Heart right ventricle (tissue), 16 donors: ENCODE data around the gene PDE7B. TPM values are rescaled to one million over a fixed set of nuclear protein-coding genes. Genes with fewer than 3 reads are reported as not detected.

ENCODE experiments used
- ATAC-seq, 8 donors: fragments of 200-7000 bp; cut with Tn5 transposase; one replicate each; pipeline ENCODE4 v1.9.1; 2020; ENCODE audit warnings: mild to moderate bottlenecking in 8 of 8, moderate library complexity in 8 of 8, moderate number of reproducible peaks in 1 of 8
- DNase-seq, 2 donors: peaks; one replicate each; pipeline ENCODE4 v3.0.0-alpha.2; 2020
- H3K27ac ChIP-seq, 10 donors: fragments of 200-600 bp; sonication (generic) in 2 of 10; one replicate each; pipeline versions ENCODE4 v1.5.0 to v1.8.0; 2020 to 2022; ENCODE audit warnings: mild to moderate bottlenecking in 3 of 10
- H3K27me3 ChIP-seq, 7 donors: fragments of 200-600 bp; one replicate each; pipeline ENCODE4 v1.8.0; 2021 to 2022; ENCODE audit warnings: mild to moderate bottlenecking in 2 of 7
- H3K36me3 ChIP-seq, 9 donors: fragments of 200-600 bp; sonication (generic) in 1 of 9; one replicate each; pipeline versions ENCODE4 v1.5.0 to v1.8.0; 2020 to 2022; ENCODE audit warnings: mild to moderate bottlenecking in 2 of 9
- H3K4me1 ChIP-seq, 9 donors: fragments of 200-600 bp; sonication (generic) in 1 of 9; one replicate each; pipeline versions ENCODE4 v1.5.0 to v1.8.0; 2020 to 2022; ENCODE audit warnings: mild to moderate bottlenecking in 4 of 9
- H3K4me3 ChIP-seq, 10 donors: fragments of 200-600 bp; sonication (generic) in 2 of 10; one replicate each; pipeline versions ENCODE4 v1.5.0 to v1.8.0; 2020 to 2022; ENCODE audit warnings: mild to moderate bottlenecking in 7 of 10, moderate library complexity in 2 of 10
- H3K9me3 ChIP-seq, 11 donors: fragments of 200-600 bp in 10 of 11; sonication (generic) in 2 of 11; one replicate each; pipeline versions ENCODE4 v1.5.0 to v1.8.0; 2013 to 2022; ENCODE audit warnings: mild to moderate bottlenecking in 2 of 11, control low read depth in 1 of 11, moderate library complexity in 1 of 11
- WGBS, 2 donors: extraction: QIAGEN DNeasy Blood & Tissue Kit; methylation state at CpG; one replicate each; pipeline ENCODE4 v1.1.7; 2013; ENCODE audit warnings: inconsistent platforms in 1 of 2; 5-methylcytosine and 5-hydroxymethylcytosine counted together
- intact Hi-C, 10 donors: fragments of 100-400 bp; cut with DNase I; formaldehyde crosslinking; loops; one replicate each; pipeline versions ENCODE4 v1.11.1 to v1.14.2; 2022
- polyA plus RNA-seq, 2 donors: library from polyadenylated mRNA; stranded (reverse); fragments of 200-250 nt; gene quantifications; one replicate each; pipeline ENCODE4 v1.2.3, GENCODE V29; 2013
- total RNA-seq, 10 donors: library from RNA; stranded (reverse); fragmentation: NEBNext Ultra II Directional in 3 of 10; extraction: Animal tissue kit (Norgen Biotek cat#: 25700) in 3 of 10; gene quantifications; one replicate each; pipeline versions ENCODE4 v1.2.1 to v1.2.4, GENCODE V29; 2021 to 2023
- TF ChIP-seq, protein P1 (sequence below), 9 donors: fragments of 200-600 bp; sonication (generic) in 2 of 9; IDR thresholded peaks; one replicate each; pipeline versions ENCODE4 v1.5.0 to v1.8.0; 2021 to 2022; ENCODE audit warnings: antibody characterized with exemption in 9 of 9, mild to moderate bottlenecking in 5 of 9, moderate library complexity in 1 of 9
- donor health status: Arrhythmogenic right ventricular cardiomyopathy.
- donor health status: ischemic (EF 13 %, LVEDD 7.1; RV severe dilation, severe dysfunction).
- donor health status: healthy with polysubstance abuse.
- donor health status: DM: no; HTN: yes; CAD: no.
- donor health status: DM: no; HTN: no; CAD: no.
- donor health status: ischemic (EF 25% LVEDD 6.9; RV normal size, moderate dysfunction).
- donor health status: ischemic (EF 25% LVEDD 5.7; RV mildly dilated, moderate dysfunction).
- donor health status: healthy.
- donor health status: DM: yes; HTN: yes; CAD: no.
- donor health status: Ischemic cardiomyopathy.
- donor health status: ischemic (EF 35%, LVEDD 5.7; RV mildly dilated, moderate dysfunction).
- donor health status: nonischemic (EF 11% LVEDD 7.7; RV severe dilation, severe dysfunction).
- donor health status: DM: yes; HTN: yes; CAD: no.
- donor health status: PGD.
- donor health status: ischemic (EF 29% LVEDD 5.4; RV normal size, mild dysfunction).
- donor health status: nonischemic (EF 23%, LVEDD 6.1; RV moderate dilation, normal function).

The PDE7B gene
- total and polyA plus RNA-seq, 12 donors: 3.7 to 19.6 (median 10.8) TPM

DNA sequence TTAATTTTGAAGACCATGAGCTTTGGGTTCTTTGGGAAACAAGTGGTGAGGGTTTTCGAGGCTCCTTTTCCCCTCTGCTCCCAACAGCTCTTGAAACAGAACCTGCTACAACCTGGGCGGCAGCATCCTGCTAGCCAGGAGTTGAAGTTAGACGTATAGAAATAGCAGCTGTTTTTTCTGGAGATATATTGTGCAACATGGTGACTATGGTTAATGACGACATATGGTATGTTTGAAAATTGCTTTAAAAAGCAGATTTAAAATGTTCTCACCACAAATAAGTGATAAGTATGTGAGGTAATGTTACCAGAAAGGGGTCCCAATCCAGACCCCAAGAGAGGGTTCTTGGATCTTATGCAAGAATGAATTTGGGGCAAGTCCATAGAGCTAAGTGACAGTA is 138.9 kb downstream of the PDE7B start:
- 91 to 93% methylated on average over 4 of the region's 4 CpGs for WGBS, 2 donors
- Histone ChIP-seq H3K36me3 (no peaks in the 10 kb centered on the region), H3K27me3 (no peaks in the 10 kb centered on the region), H3K27ac (no peak overlapping the region), H3K4me1 (peaks cover 0 to 19% (median 0%) of the 10 kb centered on the region in 9 donors), H3K9me3 (peaks cover 0 to 4% (median 0%) of the 10 kb centered on the region in 11 donors), H3K4me3 (no peak overlapping the region)
- intact Hi-C loops: no loop called here
- DNase-seq (no peak), ATAC-seq (no peak)
- TF ChIP-seq, protein P1, sequence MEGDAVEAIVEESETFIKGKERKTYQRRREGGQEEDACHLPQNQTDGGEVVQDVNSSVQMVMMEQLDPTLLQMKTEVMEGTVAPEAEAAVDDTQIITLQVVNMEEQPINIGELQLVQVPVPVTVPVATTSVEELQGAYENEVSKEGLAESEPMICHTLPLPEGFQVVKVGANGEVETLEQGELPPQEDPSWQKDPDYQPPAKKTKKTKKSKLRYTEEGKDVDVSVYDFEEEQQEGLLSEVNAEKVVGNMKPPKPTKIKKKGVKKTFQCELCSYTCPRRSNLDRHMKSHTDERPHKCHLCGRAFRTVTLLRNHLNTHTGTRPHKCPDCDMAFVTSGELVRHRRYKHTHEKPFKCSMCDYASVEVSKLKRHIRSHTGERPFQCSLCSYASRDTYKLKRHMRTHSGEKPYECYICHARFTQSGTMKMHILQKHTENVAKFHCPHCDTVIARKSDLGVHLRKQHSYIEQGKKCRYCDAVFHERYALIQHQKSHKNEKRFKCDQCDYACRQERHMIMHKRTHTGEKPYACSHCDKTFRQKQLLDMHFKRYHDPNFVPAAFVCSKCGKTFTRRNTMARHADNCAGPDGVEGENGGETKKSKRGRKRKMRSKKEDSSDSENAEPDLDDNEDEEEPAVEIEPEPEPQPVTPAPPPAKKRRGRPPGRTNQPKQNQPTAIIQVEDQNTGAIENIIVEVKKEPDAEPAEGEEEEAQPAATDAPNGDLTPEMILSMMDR (IDR thresholded peaks at IDR 0.05): no peak

DNA sequence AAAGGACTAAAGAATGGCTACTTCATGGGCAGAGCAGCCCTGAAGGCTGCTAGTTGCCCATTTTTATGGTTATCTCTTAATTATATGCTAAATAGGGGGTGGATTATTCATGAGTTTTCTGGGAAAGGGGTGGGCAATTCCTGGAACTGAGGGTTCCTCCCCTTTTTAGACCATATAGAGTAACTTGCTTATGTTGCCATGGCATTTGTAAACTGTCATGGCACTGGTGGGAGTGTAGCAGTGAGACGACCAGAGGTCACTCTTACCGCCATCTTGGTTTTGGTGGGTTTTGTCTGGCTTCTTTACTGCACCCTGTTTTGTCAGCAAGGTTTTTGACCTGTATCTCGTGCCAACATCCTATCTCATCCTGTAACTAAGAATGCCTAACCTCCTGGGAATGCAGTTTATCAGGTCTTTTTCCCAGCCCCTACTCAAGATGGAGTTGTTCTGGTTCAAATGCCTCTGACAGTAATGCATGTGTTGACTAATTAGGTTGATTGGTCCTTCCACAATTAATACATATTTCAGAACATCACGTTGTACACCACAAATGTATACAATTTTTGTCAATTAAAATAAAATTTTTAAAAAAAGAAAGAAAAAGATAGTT is 139.5 kb downstream of the PDE7B start:
- no peak for ATAC-seq
- H3K36me3 ChIP-seq: no peaks in the 10 kb centered on the region
- no peaks in the 10 kb centered on the region for H3K27me3 ChIP-seq
- peaks cover 0 to 24% (median 0%) of the 10 kb centered on the region in 9 donors for H3K4me1 ChIP-seq
- WGBS, 2 donors: 85 to 87% methylated on average over 4 of the region's 4 CpGs
- TF ChIP-seq, protein P1 (IDR thresholded peaks at IDR 0.05): no peak
- intact Hi-C loops: no loop called here
- no peak overlapping the region for H3K4me3 ChIP-seq
- peaks cover 0 to under 1% (median 0%) of the 10 kb centered on the region in 11 donors for H3K9me3 ChIP-seq
- no peak overlapping the region for H3K27ac ChIP-seq
- no peak for DNase-seq

DNA sequence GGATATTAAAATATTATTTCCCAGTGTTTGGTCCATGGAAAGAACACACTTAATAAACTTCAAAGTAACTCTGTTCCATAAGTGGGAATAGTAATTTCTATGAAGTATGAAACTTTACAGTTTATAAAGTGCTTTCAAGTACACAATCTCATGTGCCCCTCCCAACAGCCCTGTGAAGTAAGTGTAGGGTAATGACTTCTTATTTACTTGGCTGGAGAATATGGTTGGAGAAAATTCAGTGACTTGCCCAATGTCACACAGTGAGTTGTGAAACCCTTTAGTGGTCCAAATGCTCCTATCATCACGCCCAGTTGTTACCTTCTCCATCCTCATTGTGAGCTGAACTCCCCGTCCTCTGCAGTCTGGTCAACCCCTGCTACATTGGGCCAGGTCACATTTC is 141.2 kb downstream of the PDE7B start:
- no peak overlapping the region for H3K27ac ChIP-seq
- TF ChIP-seq, protein P1 (IDR thresholded peaks at IDR 0.05): no peak
- intact Hi-C loops: no loop called here
- H3K9me3 ChIP-seq: no peaks in the 10 kb centered on the region
- WGBS, 2 donors: 95 to 97% methylated on average over 2 of the region's 2 CpGs
- H3K4me3 ChIP-seq: no peak overlapping the region
- DNase-seq (no peak), ATAC-seq (no peak)
- no peaks in the 10 kb centered on the region for H3K27me3 ChIP-seq
- peaks cover 0 to 24% (median 0%) of the 10 kb centered on the region in 9 donors for H3K4me1 ChIP-seq
- H3K36me3 ChIP-seq: no peaks in the 10 kb centered on the region

DNA sequence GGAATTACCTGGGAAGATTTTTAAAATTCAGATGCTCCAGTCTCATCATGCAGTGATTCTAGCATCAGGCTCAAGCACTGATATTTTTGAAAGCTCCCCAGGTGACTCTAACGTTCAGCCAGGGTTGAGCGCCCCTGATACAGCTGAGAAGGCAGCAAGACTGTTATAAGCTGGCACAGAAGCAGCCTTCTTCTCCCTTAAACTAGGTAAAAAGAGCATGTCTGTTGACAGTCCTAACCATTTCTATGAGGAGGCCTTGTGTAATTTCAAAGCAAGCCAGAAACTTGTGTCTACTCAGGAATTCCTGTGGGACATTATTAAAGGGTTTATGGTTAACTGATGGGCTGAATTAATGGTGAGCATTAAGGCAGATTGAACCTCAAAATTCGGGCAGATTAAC is 141.9 kb downstream of the PDE7B start:
- TF ChIP-seq, protein P1 (IDR thresholded peaks at IDR 0.05): no peak
- Histone ChIP-seq H3K27me3 (no peaks in the 10 kb centered on the region), H3K4me3 (no peak overlapping the region), H3K27ac (no peak overlapping the region), H3K4me1 (peaks cover 0 to 24% (median 0%) of the 10 kb centered on the region in 9 donors), H3K36me3 (no peaks in the 10 kb centered on the region), H3K9me3 (no peaks in the 10 kb centered on the region)
- DNase-seq (no peak), ATAC-seq (no peak)
- WGBS, 2 donors: 92 to 93% methylated on average over 3 of the region's 3 CpGs
- intact Hi-C loops: no loop called here
